Esophagus muscularis mucosa (tissue), 4 donors: ENCODE data around the gene CLCNKA. TPM values are rescaled to one million over a fixed set of nuclear protein-coding genes. Genes with fewer than 3 reads are reported as not detected.
"Not testable (repeated sequence)": the region's sequence is repeated elsewhere in the genome, so short reads cannot be mapped to it uniquely, and the experiment has no call there.

ENCODE experiments used
- DNase-seq: peaks from one replicate; pipeline ENCODE4 v3.0.0-alpha.2; 2017; ENCODE audit errors: extremely low spot score
- H3K27ac ChIP-seq, 4 donors: fragments of 200-600 bp; sonication (generic); replicated peaks in 1 of 4; 1 replicate in 3 of 4; 2 replicates in 1 of 4; pipeline ENCODE4 v1.5.1; 2016 to 2019; ENCODE audit warnings: mild to moderate bottlenecking in 1 of 4
- H3K27me3 ChIP-seq, 4 donors: fragments of 200-600 bp; sonication (generic); one replicate each; pipeline versions ENCODE4 v1.5.1 to v1.6.0; 2016 to 2019
- H3K36me3 ChIP-seq, 4 donors: fragments of 200-600 bp; sonication (generic); one replicate each; pipeline ENCODE4 v1.5.1; 2016 to 2019
- H3K4me1 ChIP-seq, 4 donors: fragments of 200-600 bp; sonication (generic); one replicate each; pipeline ENCODE4 v1.5.1; 2016 to 2019
- H3K4me3 ChIP-seq, 4 donors: fragments of 200-600 bp; sonication (generic); 1 replicate in 2 of 4; 2 replicates in 2 of 4; pipeline ENCODE4 v1.5.1; 2016 to 2019; ENCODE audit warnings: mild to moderate bottlenecking in 4 of 4, moderate library complexity in 1 of 4
- H3K9me3 ChIP-seq, 4 donors: fragments of 200-600 bp; sonication (generic); 1 replicate in 3 of 4; 2 replicates in 1 of 4; pipeline ENCODE4 v1.5.1; 2016 to 2019
- CTCF ChIP-seq, 3 experiments: fragments of 200-600 bp in 2 of 3; fragments of 450-650 bp in 1 of 3; sonication (generic) in 2 of 3; IDR thresholded peaks; one replicate each; pipeline ENCODE4 v1.5.1; 2017 to 2019; ENCODE audit warnings: antibody characterized with exemption in 3 of 3, mild to moderate bottlenecking in 2 of 3, moderate library complexity in 1 of 3
- EP300 ChIP-seq: sonication (generic); formaldehyde crosslinking; IDR thresholded peaks from one replicate; pipeline ENCODE4 v1.6.1; 2017; ENCODE audit warnings: antibody characterized with exemption
- POLR2A ChIP-seq: fragments of 450-650 bp; IDR thresholded peaks from one replicate; pipeline ENCODE4 v1.6.1; 2017; ENCODE audit warnings: antibody characterized with exemption, moderate library complexity, mild to moderate bottlenecking, low read depth
- POLR2AphosphoS5 ChIP-seq, 2 donors: sonication (generic); formaldehyde crosslinking; IDR thresholded peaks; one replicate each; pipeline ENCODE4 v1.6.1; 2017; ENCODE audit warnings: antibody characterized with exemption in 2 of 2
- WGBS: methylation state at CpG from one replicate; pipeline ENCODE4 v1.1.5; 2018; 5-methylcytosine and 5-hydroxymethylcytosine counted together
- intact Hi-C: fragments of 100-400 bp; cut with DNase I; formaldehyde crosslinking; loops from one replicate; pipeline ENCODE4 v1.15.1; 2023
- total RNA-seq, 4 donors: library from RNA; depleted of rRNA; stranded (reverse); fragments of >200 nt; gene quantifications; one replicate each; pipeline versions ENCODE4 v1.1.0 to v1.2.1, GENCODE V29; 2016

Gene CLCNKA
- total RNA-seq, 4 donors from 2014 or later = 0.17 to 0.42 (median 0.33) TPM; not detected in 1

GRCh38 chr1:15997076-15997585 is 24.7 kb upstream of the CLCNKA start:
- TF ChIP-seq CTCF (IDR thresholded peaks at IDR 0.05) = no peak
- no peak for TF ChIP-seq POLR2AphosphoS5 (IDR thresholded peaks at IDR 0.05)
- no peak for TF ChIP-seq POLR2A
- no peak for TF ChIP-seq EP300
- no peak for DNase-seq
- Histone ChIP-seq H3K36me3 (no peaks in the 10 kb centered on the region), H3K4me3 (no peak overlapping the region), H3K27me3 (no peaks in the 10 kb centered on the region), H3K4me1 (peaks cover 0 to 30% (median 20%) of the 10 kb centered on the region in 4 donors), H3K9me3 (no peaks in the 10 kb centered on the region), H3K27ac (no peak overlapping the region)
- WGBS = 81% methylated on average over 6 of the region's 9 CpGs
- intact Hi-C loops = no loop called here

- WGBS = 65% methylated on average over 7 of the region's 9 CpGs
- Histone ChIP-seq H3K9me3 (no peaks in the 10 kb centered on the region), H3K27ac (no peak overlapping the region), H3K27me3 (no peaks in the 10 kb centered on the region), H3K4me1 (peaks cover 0 to 30% (median 20%) of the 10 kb centered on the region in 4 donors), H3K4me3 (no peak overlapping the region), H3K36me3 (no peaks in the 10 kb centered on the region)
- DNase-seq = no peak
- intact Hi-C loops = no loop called here
- TF ChIP-seq POLR2AphosphoS5 (IDR thresholded peaks at IDR 0.05) = no peak
- no peak for TF ChIP-seq EP300
- TF ChIP-seq POLR2A = no peak
- no peak for TF ChIP-seq CTCF (IDR thresholded peaks at IDR 0.05)
These were observed 24.1 kb upstream of the CLCNKA start for GRCh38 chr1:15997637-15998280.

DNA sequence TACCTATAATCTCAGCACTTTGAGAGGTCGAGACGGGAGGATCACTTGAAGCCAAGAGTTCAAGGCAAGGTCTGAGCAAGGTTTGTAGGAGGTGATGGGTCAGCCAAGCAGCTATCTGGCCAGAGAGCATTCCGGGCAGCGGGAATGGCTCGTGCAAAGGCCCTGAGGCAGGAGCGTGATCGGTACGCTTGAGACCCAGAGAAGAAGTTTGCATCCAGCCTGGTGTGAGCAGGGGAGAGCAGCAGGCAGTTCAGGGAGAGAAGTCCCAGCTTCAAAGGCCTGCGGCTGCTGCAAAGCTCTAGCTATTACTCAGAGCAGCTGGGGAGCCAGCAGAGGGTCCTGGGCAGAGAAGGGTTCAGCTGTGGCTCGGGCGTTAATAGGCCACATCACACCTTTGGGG is 22.9 kb upstream of the CLCNKA start:
- Histone ChIP-seq H3K27me3 (no peaks in the 10 kb centered on the region), H3K4me1 (peaks cover 0 to 23% (median 17%) of the 10 kb centered on the region in 4 donors), H3K9me3 (no peaks in the 10 kb centered on the region), H3K27ac (no peak overlapping the region), H3K36me3 (no peaks in the 10 kb centered on the region), H3K4me3 (no peak overlapping the region)
- intact Hi-C loops = no loop called here
- DNase-seq = no peak
- WGBS = 97% methylated on average over 11 of the region's 11 CpGs
- TF ChIP-seq EP300 = no peak
- no peak for TF ChIP-seq POLR2AphosphoS5 (IDR thresholded peaks at IDR 0.05)
- TF ChIP-seq CTCF (IDR thresholded peaks at IDR 0.05) = no peak
- TF ChIP-seq POLR2A = no peak

DNA sequence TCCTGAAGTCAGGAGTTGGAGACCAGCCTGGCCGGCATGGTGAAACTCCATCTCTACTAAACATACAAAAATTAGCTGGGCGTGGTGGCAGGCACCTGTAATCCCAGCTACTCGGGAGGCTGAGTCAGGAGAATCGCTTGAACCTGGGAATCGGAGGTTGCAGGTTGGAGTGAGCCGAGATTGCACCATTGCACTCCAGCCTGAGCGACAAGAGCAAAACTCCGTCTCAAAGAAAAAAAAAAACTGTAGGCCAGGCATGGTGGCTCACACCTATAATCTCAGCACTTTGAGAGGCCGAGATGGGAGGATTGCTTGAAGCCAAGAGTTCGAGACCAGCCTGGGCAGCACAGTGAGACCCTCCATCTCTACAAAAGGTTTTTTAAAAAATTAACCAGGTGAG is 20.6 kb upstream of the CLCNKA start:
- intact Hi-C loops, H3K27me3 ChIP-seq, H3K27ac ChIP-seq, H3K4me1 ChIP-seq, H3K9me3 ChIP-seq, H3K4me3 ChIP-seq, H3K36me3 ChIP-seq, DNase-seq: not testable (repeated sequence)
- WGBS = 97% methylated on average over 10 of the region's 10 CpGs

GRCh38 chr1:16005597-16005996 is 16.2 kb upstream of the CLCNKA start:
- Histone ChIP-seq H3K36me3 (no peaks in the 10 kb centered on the region), H3K27ac (no peak overlapping the region), H3K27me3 (no peaks in the 10 kb centered on the region), H3K9me3 (no peaks in the 10 kb centered on the region), H3K4me1 (peaks cover 0 to 3% (median 0%) of the 10 kb centered on the region in 4 donors), H3K4me3 (no peak overlapping the region)
- no peak for DNase-seq
- intact Hi-C loops = no loop called here
- 85% methylated on average over 5 of the region's 5 CpGs for WGBS
- TF ChIP-seq EP300 = no peak
- TF ChIP-seq POLR2A = no peak
- TF ChIP-seq CTCF (IDR thresholded peaks at IDR 0.05) = no peak
- TF ChIP-seq POLR2AphosphoS5 (IDR thresholded peaks at IDR 0.05) = no peak
